GM18511 (cell line): ENCODE results near the gene ERC1.

ENCODE experiments used
- ATAC-seq: cut with Tn5 transposase; IDR thresholded peaks from one replicate; pipeline ENCODE4 v1.9.1; 2021; ENCODE audit warnings: mild to moderate bottlenecking, moderate library complexity; ENCODE audit not compliant: unreplicated experiment

ERC1 gene

GRCh38 chr12:1281683-1282366 is 290.8 kb downstream of the ERC1 start:
- no peak for ATAC-seq

- no peak for ATAC-seq
These were observed 291.8 kb downstream of the ERC1 start for GRCh38 chr12:1282670-1283315.

- no peak for ATAC-seq
These were observed 292.3 kb downstream of the ERC1 start for GRCh38 chr12:1283316-1283715.

- ATAC-seq: no peak
These were observed 293.6 kb downstream of the ERC1 start for GRCh38 chr12:1284611-1285010.

GRCh38 chr12:1287446-1287975 is 296.5 kb downstream of the ERC1 start:
- no peak for ATAC-seq

GRCh38 chr12:1288333-1288732 is 297.3 kb downstream of the ERC1 start:
- no peak for ATAC-seq

GRCh38 chr12:1289371-1290155 is 298.5 kb downstream of the ERC1 start:
- no peak for ATAC-seq

- no peak for ATAC-seq
These were observed 299.7 kb downstream of the ERC1 start for GRCh38 chr12:1290716-1291115.

GRCh38 chr12:1291601-1292332 is 300.7 kb downstream of the ERC1 start:
- no peak for ATAC-seq

- ATAC-seq: no peak
These were observed 302.9 kb downstream of the ERC1 start for GRCh38 chr12:1293901-1294300.

- no peak for ATAC-seq
These were observed 306.2 kb downstream of the ERC1 start for GRCh38 chr12:1297206-1297605.

- no peak for ATAC-seq
These were observed 306.7 kb downstream of the ERC1 start for GRCh38 chr12:1297639-1298175.

GRCh38 chr12:1300460-1300859 is 309.4 kb downstream of the ERC1 start:
- ATAC-seq: no peak

GRCh38 chr12:1302201-1302870 is 311.3 kb downstream of the ERC1 start:
- no peak for ATAC-seq

- ATAC-seq: no peak
These were observed 314.0 kb downstream of the ERC1 start for GRCh38 chr12:1305063-1305434.

- ATAC-seq: no peak
These were observed 314.9 kb downstream of the ERC1 start for GRCh38 chr12:1305791-1306500.

GRCh38 chr12:1306817-1307216 is 315.8 kb downstream of the ERC1 start:
- no peak for ATAC-seq

- no peak for ATAC-seq
These were observed 316.8 kb downstream of the ERC1 start for GRCh38 chr12:1307796-1308195.

- ATAC-seq: no peak
These were observed 318.6 kb downstream of the ERC1 start for GRCh38 chr12:1309613-1310012.

- ATAC-seq: no peak
These were observed 319.6 kb downstream of the ERC1 start for GRCh38 chr12:1310653-1311052.
